Measurements from ENCODE around the gene PIPOX.

Gene PIPOX

GRCh38 chr17:29073045-29073444 is 30.1 kb downstream of the PIPOX start:
- H3K36me3 ChIP-seq (replicated peaks in 1 of 2; ENCODE audit: control insufficient read depth in 2 of 2, insufficient read depth in 2 of 2, low read length in 2 of 2), result peaks cover 0 to 11% of the 10 kb centered on the region in 2 donors
- H4K8ac ChIP-seq (ENCODE audit: low read depth, low read length), result no peak overlapping the region
- no peak overlapping the region for H3K23ac ChIP-seq (ENCODE audit: low read depth, low read length, poor library complexity)
- H3K9me3 ChIP-seq (replicated peaks in 1 of 2; ENCODE audit: control insufficient read depth in 2 of 2, insufficient read depth in 1 of 2, low read depth in 1 of 2, low read length in 2 of 2), result no peaks in the 10 kb centered on the region
- no peak overlapping the region for H2AFZ ChIP-seq (ENCODE audit: low read length)
- WGBS, 2 donors (ENCODE audit: extremely low coverage in 2 of 2, insufficient read length in 2 of 2, insufficient replicate concordance in 1 of 2), result no CpG with 5 or more reads among the region's 2 CpGs
- H2BK5ac ChIP-seq (ENCODE audit: low read length), result no peak overlapping the region
- no peak overlapping the region for H3K9ac ChIP-seq (ENCODE audit: low read depth, low read length, poor library complexity)
- no peaks in the 10 kb centered on the region for H3K27me3 ChIP-seq (ENCODE audit: control insufficient read depth in 3 of 3, insufficient read depth in 3 of 3, low read depth in 1 of 3, low read length in 3 of 3)
- no peak overlapping the region for H3K14ac ChIP-seq (ENCODE audit: low read length)
- no peak overlapping the region for H4K91ac ChIP-seq (ENCODE audit: low read depth, low read length, poor library complexity)
- no peak overlapping the region for H3K18ac ChIP-seq (ENCODE audit: low read length)
- H2AK5ac ChIP-seq (ENCODE audit: low read depth, low read length), result no peak overlapping the region
- H2BK15ac ChIP-seq (ENCODE audit: low read length), result no peak overlapping the region
- no peak overlapping the region for H3K4ac ChIP-seq (ENCODE audit: low read length)
- no peak overlapping the region for H3K27ac ChIP-seq (replicated peaks; ENCODE audit: low read length)
- peak overlapping the region; percentile 1 for H2BK120ac ChIP-seq (ENCODE audit: low read depth, low read length)
- H3K4me2 ChIP-seq (ENCODE audit: insufficient read depth, low read length, poor library complexity, severe bottlenecking), result no peak overlapping the region
- H3K4me3 ChIP-seq (ENCODE audit: low read length in 2 of 2), result no peak overlapping the region
- H3K4me1 ChIP-seq (ENCODE audit: control insufficient read depth in 2 of 2, insufficient read depth in 1 of 2, low read depth in 1 of 2, low read length in 2 of 2), result peaks cover 3 to 25% of the 10 kb centered on the region in 2 donors
- no peak for DNase-seq (ENCODE audit: low spot score)
- no peaks in the 10 kb centered on the region for H3K79me1 ChIP-seq (ENCODE audit: low read depth, low read length)
- H2BK12ac ChIP-seq (ENCODE audit: low read length), result no peak overlapping the region

- DNase-seq (ENCODE audit: low spot score), result no peak
- H3K79me1 ChIP-seq (ENCODE audit: low read depth, low read length), result no peaks in the 10 kb centered on the region
- H4K8ac ChIP-seq (ENCODE audit: low read depth, low read length), result no peak overlapping the region
- no peak overlapping the region for H2AFZ ChIP-seq (ENCODE audit: low read length)
- H3K27me3 ChIP-seq (ENCODE audit: control insufficient read depth in 3 of 3, insufficient read depth in 3 of 3, low read depth in 1 of 3, low read length in 3 of 3), result no peaks in the 10 kb centered on the region
- no peak overlapping the region for H3K27ac ChIP-seq (replicated peaks; ENCODE audit: low read length)
- no peaks in the 10 kb centered on the region for H3K9me3 ChIP-seq (replicated peaks in 1 of 2; ENCODE audit: control insufficient read depth in 2 of 2, insufficient read depth in 1 of 2, low read depth in 1 of 2, low read length in 2 of 2)
- H3K14ac ChIP-seq (ENCODE audit: low read length), result no peak overlapping the region
- no peak overlapping the region for H2BK5ac ChIP-seq (ENCODE audit: low read length)
- peak overlapping the region; percentile 7 for H3K18ac ChIP-seq (ENCODE audit: low read length)
- H2BK12ac ChIP-seq (ENCODE audit: low read length), result no peak overlapping the region
- H3K4me3 ChIP-seq (ENCODE audit: low read length in 2 of 2), result no peak overlapping the region
- no peak overlapping the region for H3K9ac ChIP-seq (ENCODE audit: low read depth, low read length, poor library complexity)
- peak overlapping the region; percentile 1 for H2BK120ac ChIP-seq (ENCODE audit: low read depth, low read length)
- no CpG with 5 or more reads among the region's 4 CpGs for WGBS, 2 donors (ENCODE audit: extremely low coverage in 2 of 2, insufficient read length in 2 of 2, insufficient replicate concordance in 1 of 2)
- H3K4me1 ChIP-seq (ENCODE audit: control insufficient read depth in 2 of 2, insufficient read depth in 1 of 2, low read depth in 1 of 2, low read length in 2 of 2), result peaks cover 3 to 26% of the 10 kb centered on the region in 2 donors
- no peak overlapping the region for H3K4ac ChIP-seq (ENCODE audit: low read length)
- H3K23ac ChIP-seq (ENCODE audit: low read depth, low read length, poor library complexity), result no peak overlapping the region
- H4K91ac ChIP-seq (ENCODE audit: low read depth, low read length, poor library complexity), result no peak overlapping the region
- peaks cover 0 to 15% of the 10 kb centered on the region in 2 donors for H3K36me3 ChIP-seq (replicated peaks in 1 of 2; ENCODE audit: control insufficient read depth in 2 of 2, insufficient read depth in 2 of 2, low read length in 2 of 2)
- no peak overlapping the region for H2BK15ac ChIP-seq (ENCODE audit: low read length)
- no peak overlapping the region for H2AK5ac ChIP-seq (ENCODE audit: low read depth, low read length)
- no peak overlapping the region for H3K4me2 ChIP-seq (ENCODE audit: insufficient read depth, low read length, poor library complexity, severe bottlenecking)
Measured at GRCh38 chr17:29073520-29073919, 30.6 kb downstream of the PIPOX start.

- Histone ChIP-seq H3K9me3 (replicated peaks in 1 of 2; ENCODE audit: control insufficient read depth in 2 of 2, insufficient read depth in 1 of 2, low read depth in 1 of 2, low read length in 2 of 2) (no peaks in the 10 kb centered on the region), H2BK120ac (ENCODE audit: low read depth, low read length) (no peak overlapping the region), H4K91ac (ENCODE audit: low read depth, low read length, poor library complexity) (no peak overlapping the region), H3K4ac (ENCODE audit: low read length) (no peak overlapping the region), H3K18ac (ENCODE audit: low read length) (no peak overlapping the region), H2BK15ac (ENCODE audit: low read length) (no peak overlapping the region), H3K4me2 (ENCODE audit: insufficient read depth, low read length, poor library complexity, severe bottlenecking) (no peak overlapping the region), H3K27ac (replicated peaks; ENCODE audit: low read length) (no peak overlapping the region), H3K27me3 (ENCODE audit: control insufficient read depth in 3 of 3, insufficient read depth in 3 of 3, low read depth in 1 of 3, low read length in 3 of 3) (no peaks in the 10 kb centered on the region), H3K23ac (ENCODE audit: low read depth, low read length, poor library complexity) (no peak overlapping the region), H3K36me3 (replicated peaks in 1 of 2; ENCODE audit: control insufficient read depth in 2 of 2, insufficient read depth in 2 of 2, low read length in 2 of 2) (peaks cover 0 to 24% of the 10 kb centered on the region in 2 donors), H3K4me1 (ENCODE audit: control insufficient read depth in 2 of 2, insufficient read depth in 1 of 2, low read depth in 1 of 2, low read length in 2 of 2) (peaks cover 3 to 29% of the 10 kb centered on the region in 2 donors), H4K8ac (ENCODE audit: low read depth, low read length) (no peak overlapping the region), H2AFZ (ENCODE audit: low read length) (no peak overlapping the region), H2BK5ac (ENCODE audit: low read length) (no peak overlapping the region), H2BK12ac (ENCODE audit: low read length) (no peak overlapping the region), H3K9ac (ENCODE audit: low read depth, low read length, poor library complexity) (no peak overlapping the region), H3K14ac (ENCODE audit: low read length) (no peak overlapping the region), H3K79me1 (ENCODE audit: low read depth, low read length) (no peaks in the 10 kb centered on the region), H3K4me3 (ENCODE audit: low read length in 2 of 2) (no peak overlapping the region), H2AK5ac (ENCODE audit: low read depth, low read length) (no peak overlapping the region)
- no peak for DNase-seq (ENCODE audit: low spot score)
- no CpG with 5 or more reads among the region's 12 CpGs for WGBS, 2 donors (ENCODE audit: extremely low coverage in 2 of 2, insufficient read length in 2 of 2, insufficient replicate concordance in 1 of 2)
Measured at GRCh38 chr17:29074488-29074887, 31.5 kb downstream of the PIPOX start.

- no peak overlapping the region for H3K23ac ChIP-seq (ENCODE audit: low read depth, low read length, poor library complexity)
- no peak overlapping the region for H2AK5ac ChIP-seq (ENCODE audit: low read depth, low read length)
- H3K36me3 ChIP-seq (replicated peaks in 1 of 2; ENCODE audit: control insufficient read depth in 2 of 2, insufficient read depth in 2 of 2, low read length in 2 of 2), result peaks cover 0 to 36% of the 10 kb centered on the region in 2 donors
- no peaks in the 10 kb centered on the region for H3K9me3 ChIP-seq (replicated peaks in 1 of 2; ENCODE audit: control insufficient read depth in 2 of 2, insufficient read depth in 1 of 2, low read depth in 1 of 2, low read length in 2 of 2)
- H3K27me3 ChIP-seq (ENCODE audit: control insufficient read depth in 3 of 3, insufficient read depth in 3 of 3, low read depth in 1 of 3, low read length in 3 of 3), result no peaks in the 10 kb centered on the region
- H3K9ac ChIP-seq (ENCODE audit: low read depth, low read length, poor library complexity), result no peak overlapping the region
- peaks cover 0 to 18% of the 10 kb centered on the region in 2 donors for H3K4me1 ChIP-seq (ENCODE audit: control insufficient read depth in 2 of 2, insufficient read depth in 1 of 2, low read depth in 1 of 2, low read length in 2 of 2)
- no peak overlapping the region for H2BK5ac ChIP-seq (ENCODE audit: low read length)
- DNase-seq (ENCODE audit: low spot score), result no peak
- no peak overlapping the region for H3K4me2 ChIP-seq (ENCODE audit: insufficient read depth, low read length, poor library complexity, severe bottlenecking)
- no peak overlapping the region for H4K8ac ChIP-seq (ENCODE audit: low read depth, low read length)
- WGBS, 2 donors (ENCODE audit: extremely low coverage in 2 of 2, insufficient read length in 2 of 2, insufficient replicate concordance in 1 of 2), result no CpG with 5 or more reads among the region's 6 CpGs
- H2AFZ ChIP-seq (ENCODE audit: low read length), result no peak overlapping the region
- H3K4ac ChIP-seq (ENCODE audit: low read length), result no peak overlapping the region
- no peak overlapping the region for H3K18ac ChIP-seq (ENCODE audit: low read length)
- no peak overlapping the region for H3K14ac ChIP-seq (ENCODE audit: low read length)
- H4K91ac ChIP-seq (ENCODE audit: low read depth, low read length, poor library complexity), result no peak overlapping the region
- H2BK120ac ChIP-seq (ENCODE audit: low read depth, low read length), result no peak overlapping the region
- no peak overlapping the region for H3K27ac ChIP-seq (replicated peaks; ENCODE audit: low read length)
- H3K4me3 ChIP-seq (ENCODE audit: low read length in 2 of 2), result no peak overlapping the region
- H3K79me1 ChIP-seq (ENCODE audit: low read depth, low read length), result no peaks in the 10 kb centered on the region
- no peak overlapping the region for H2BK15ac ChIP-seq (ENCODE audit: low read length)
- H2BK12ac ChIP-seq (ENCODE audit: low read length), result no peak overlapping the region
Measured at GRCh38 chr17:29076087-29076486, 33.1 kb downstream of the PIPOX start.

Data from neuronal stem cell (in vitro differentiated cells).